Bronchial epithelial cell (primary cell): ENCODE results near the gene DTX3L. TPM values are rescaled to one million over a fixed set of nuclear protein-coding genes. Genes with fewer than 3 reads are reported as not detected.

Source experiments
- DNase-seq: peaks from one replicate; pipeline ENCODE4 v3.0.0-alpha.2; 2010; ENCODE audit warnings: low read depth
- FAIRE-seq: peaks from 2 replicates; lab custom pipeline; 2011; peaks lifted over from hg19 to GRCh38; lab: Jason Lieb, UNC
- H3K27me3 ChIP-seq: 2 replicates; pipeline ENCODE4 v1.5.1; 2011; ENCODE audit warnings: low read length; ENCODE audit not compliant: control insufficient read depth, insufficient read depth
- H3K36me3 ChIP-seq: 2 replicates; pipeline ENCODE4 v1.5.1; 2011; ENCODE audit warnings: low read length; ENCODE audit not compliant: control insufficient read depth, insufficient read depth
- H3K4me3 ChIP-seq: 2 replicates; pipeline ENCODE4 v1.5.1; 2011; ENCODE audit warnings: mild to moderate bottlenecking, low read depth, low read length, control low read depth
- CTCF ChIP-seq: IDR thresholded peaks from 2 replicates; pipeline ENCODE4 v1.5.1; 2011; ENCODE audit warnings: mild to moderate bottlenecking, moderate library complexity, low read length, control low read depth, inconsistent platforms; ENCODE audit not compliant: insufficient read depth, severe bottlenecking
- total RNA-seq: library from RNA; depleted of rRNA; stranded (reverse); fragments of >200 nt; gene quantifications from 2 replicates; pipeline ENCODE4 v1.2.1, GENCODE V29; 2014

Gene DTX3L
- total RNA-seq, 1 donor from 2014 or later, result 5.0 TPM

- Histone ChIP-seq H3K36me3 (no peaks in the 10 kb centered on the region), H3K27me3 (peaks cover 6% of the 10 kb centered on the region), H3K4me3 (no peak overlapping the region)
- no peak for TF ChIP-seq CTCF
- DNase-seq, result no peak
- no peak for FAIRE-seq
Measured at GRCh38 chr3:122620399-122620798, 56.3 kb downstream of the DTX3L start.

- no peak for TF ChIP-seq CTCF
- Histone ChIP-seq H3K36me3 (no peaks in the 10 kb centered on the region), H3K27me3 (peaks cover 6% of the 10 kb centered on the region), H3K4me3 (no peak overlapping the region)
- FAIRE-seq (peak; percentile 64), DNase-seq (no peak)
Measured at GRCh38 chr3:122621112-122621511, 57.0 kb downstream of the DTX3L start.

GRCh38 chr3:122623031-122623829, 59.1 kb downstream of the DTX3L start:
- Histone ChIP-seq H3K4me3 (no peak overlapping the region), H3K36me3 (no peaks in the 10 kb centered on the region), H3K27me3 (peaks cover 6% of the 10 kb centered on the region)
- FAIRE-seq (no peak), DNase-seq (no peak)
- TF ChIP-seq CTCF, result no peak

Other genes starting within 250 kb of the DTX3L start
- gene CSTA, start 239.1 kb upstream of the DTX3L start, total RNA-seq, result 107 and 652 TPM in 2 replicates
- gene MIX23, start 181.1 kb upstream of the DTX3L start, total RNA-seq, result 24.0 and 25.3 TPM in 2 replicates
- gene FAM162A, start 180.2 kb upstream of the DTX3L start, total RNA-seq, result 14.7 and 37.0 TPM in 2 replicates
- 3.9 and 4.4 TPM in 2 replicates for gene WDR5B, start 148.3 kb upstream of the DTX3L start, total RNA-seq
- 28.4 and 36.4 TPM in 2 replicates for gene KPNA1, start 49.4 kb upstream of the DTX3L start, total RNA-seq
- 4.5 and 8.1 TPM in 2 replicates for gene PARP9, start within 50 bp of the DTX3L start, total RNA-seq
- 0.13 and 0.26 TPM in 2 replicates for gene PARP15, start 13.3 kb downstream of the DTX3L start, total RNA-seq
- 13.2 and 23.0 TPM in 2 replicates for gene PARP14, start 116.5 kb downstream of the DTX3L start, total RNA-seq
- 11.3 and 12.0 TPM in 2 replicates for gene HSPBAP1, start 229.5 kb downstream of the DTX3L start, total RNA-seq
- gene SLC49A4, start 230.7 kb downstream of the DTX3L start, total RNA-seq, result 21.6 and 26.4 TPM in 2 replicates